ENCODE measurements around the gene AASDH.

GRCh38 chr4:56301181-56301996 is 85.9 kb downstream of the AASDH start:
- peak; percentile 45 to 88 (median 66) for TF ChIP-seq CTCF (IDR thresholded peaks at IDR 0.05)
- TF ChIP-seq POLR2A (IDR thresholded peaks at IDR 0.05) = no peak
